ENCODE data around the gene SPRR1B. TPM values are rescaled to one million over a fixed set of nuclear protein-coding genes. Genes with fewer than 3 reads are reported as not detected.
"Not testable (repeated sequence)": the region's sequence is repeated elsewhere in the genome, so short reads cannot be mapped to it uniquely, and the experiment has no call there.

The SPRR1B gene
- total RNA-seq, 4 donors from 2014 or later: not detected

DNA sequence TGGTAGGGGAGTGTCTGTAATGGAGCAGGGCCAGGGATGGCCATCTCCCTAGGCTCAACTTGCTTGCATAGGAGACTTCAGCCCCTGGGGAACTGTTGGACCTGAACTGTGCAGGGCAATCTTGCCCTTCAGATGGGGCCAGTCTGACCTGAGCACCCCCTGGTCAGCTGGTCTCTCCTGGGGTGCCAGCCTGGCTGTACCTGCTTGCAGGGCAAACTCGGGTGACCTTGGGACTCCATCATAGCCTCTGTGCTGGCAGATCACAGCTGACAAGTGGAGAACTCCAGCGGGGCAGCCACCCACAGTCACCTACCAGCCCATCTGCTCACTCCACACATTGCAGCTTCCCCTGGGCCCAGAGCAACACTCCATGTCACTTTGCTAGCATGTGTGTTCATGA is 18.2 kb downstream of the SPRR1B start:
- TF ChIP-seq POLR2A (IDR thresholded peaks at IDR 0.05): no peak
- no peak for TF ChIP-seq CTCF (IDR thresholded peaks at IDR 0.05)
- DNase-seq: no peak
- no peak overlapping the region for H3K27ac ChIP-seq

DNA sequence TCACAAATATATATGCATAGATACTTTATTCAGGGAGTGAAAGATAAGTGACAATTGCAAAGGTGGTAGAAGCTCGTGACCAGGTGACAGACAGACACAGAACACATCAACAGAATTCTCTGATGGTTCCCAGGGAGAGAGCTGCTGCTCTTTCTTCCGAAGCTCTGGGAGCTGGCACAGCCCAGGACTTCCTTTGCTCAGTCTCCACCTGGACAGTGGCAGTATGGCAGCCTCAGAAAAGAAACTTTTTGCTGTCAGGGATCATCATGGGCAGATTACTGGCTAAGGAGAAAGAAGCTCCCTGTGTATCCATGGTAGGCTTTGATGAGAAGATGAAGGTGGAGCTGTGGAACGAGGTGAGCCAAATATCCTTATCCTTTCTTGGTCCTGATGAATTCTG is 25.1 kb downstream of the SPRR1B start:
- H3K36me3 ChIP-seq, H3K9me3 ChIP-seq, H3K4me3 ChIP-seq, H3K27me3 ChIP-seq, DNase-seq, H3K27ac ChIP-seq, H3K4me1 ChIP-seq: not testable (repeated sequence)

More for the DNA sequence above, 18.2 kb downstream of the SPRR1B start:
- Histone ChIP-seq H3K4me3 (no peak overlapping the region), H3K36me3 (no peaks in the 10 kb centered on the region), H3K27me3 (no peaks in the 10 kb centered on the region), H3K9me3 (no peaks in the 10 kb centered on the region), H3K4me1 (no peaks in the 10 kb centered on the region)

GRCh38 chr1:153057375-153057774 is 26.4 kb downstream of the SPRR1B start, which contains the start of gene SPRR2A:
Gene SPRR2A, minus strand, starts transcription at chr1:153057512. Its CDS starts 777 bp downstream, at chr1:153056735.
- H3K36me3 ChIP-seq: no peaks in the 10 kb centered on the region
- no peak for DNase-seq
- no peaks in the 10 kb centered on the region for H3K9me3 ChIP-seq
- H3K27me3 ChIP-seq: no peaks in the 10 kb centered on the region
- no peak within 1 kb of the TSS for H3K4me3 ChIP-seq
- TF ChIP-seq POLR2A (IDR thresholded peaks at IDR 0.05) (no peak), CTCF (IDR thresholded peaks at IDR 0.05) (no peak)
- H3K27ac ChIP-seq: no peak within 1 kb of the TSS
- no peaks in the 10 kb centered on the region for H3K4me1 ChIP-seq

- no peaks in the 10 kb centered on the region for H3K4me1 ChIP-seq
- H3K36me3 ChIP-seq: no peaks in the 10 kb centered on the region
- H3K27me3 ChIP-seq: no peaks in the 10 kb centered on the region
- no peaks in the 10 kb centered on the region for H3K9me3 ChIP-seq
- no peak overlapping the region for H3K4me3 ChIP-seq
- DNase-seq: no peak
- no peak overlapping the region for H3K27ac ChIP-seq
- TF ChIP-seq CTCF (IDR thresholded peaks at IDR 0.05) (no peak), POLR2A (IDR thresholded peaks at IDR 0.05) (no peak)
These were observed 27.2 kb downstream of the SPRR1B start for GRCh38 chr1:153058154-153058553.

GRCh38 chr1:153058826-153059784 is 28.1 kb downstream of the SPRR1B start:
- Histone ChIP-seq H3K36me3 (no peaks in the 10 kb centered on the region), H3K27me3 (no peaks in the 10 kb centered on the region), H3K4me1 (no peaks in the 10 kb centered on the region), H3K27ac (no peak overlapping the region), H3K9me3 (no peaks in the 10 kb centered on the region), H3K4me3 (no peak overlapping the region)
- no peak for DNase-seq
- TF ChIP-seq POLR2A (IDR thresholded peaks at IDR 0.05): no peak
- no peak for TF ChIP-seq CTCF (IDR thresholded peaks at IDR 0.05)

- H3K9me3 ChIP-seq: no peaks in the 10 kb centered on the region
- TF ChIP-seq POLR2A (IDR thresholded peaks at IDR 0.05) (no peak), CTCF (IDR thresholded peaks at IDR 0.05) (no peak)
- H3K27me3 ChIP-seq: no peaks in the 10 kb centered on the region
- H3K36me3 ChIP-seq: no peaks in the 10 kb centered on the region
- no peak overlapping the region for H3K27ac ChIP-seq
- H3K4me3 ChIP-seq: no peak overlapping the region
- DNase-seq: no peak
- H3K4me1 ChIP-seq: no peaks in the 10 kb centered on the region
These were observed 39.2 kb downstream of the SPRR1B start for GRCh38 chr1:153070243-153070642.

All from Peyer's patch (tissue), 4 donors.